Upper lobe of left lung (tissue), 6 donors: Measurements from ENCODE around the gene DNASE1L3. TPM values are rescaled to one million over a fixed set of nuclear protein-coding genes. Genes with fewer than 3 reads are reported as not detected.

Experiments
- ATAC-seq, 2 donors: fragments of 200-7000 bp; cut with Tn5 transposase; one replicate each; pipeline ENCODE4 v1.9.1; 2022; ENCODE audit warnings: mild to moderate bottlenecking in 2 of 2, moderate library complexity in 2 of 2; ENCODE audit not compliant: low FRiP score in 2 of 2
- DNase-seq, 2 donors: peaks; one replicate each; pipeline ENCODE4 v3.0.0-alpha.2; 2019 to 2020
- H3K27ac ChIP-seq, 4 donors: fragments of 200-600 bp; sonication (generic); one replicate each; pipeline ENCODE4 v1.5.1; 2016 to 2019
- H3K27me3 ChIP-seq, 4 donors: fragments of 200-600 bp; sonication (generic); one replicate each; pipeline ENCODE4 v1.5.1; 2017 to 2019
- H3K36me3 ChIP-seq, 4 donors: fragments of 200-600 bp; sonication (generic); one replicate each; pipeline ENCODE4 v1.5.1; 2016 to 2019
- H3K4me1 ChIP-seq, 4 donors: fragments of 200-600 bp; sonication (generic); one replicate each; pipeline ENCODE4 v1.5.1; 2018 to 2019
- H3K4me3 ChIP-seq, 4 donors: fragments of 200-600 bp; sonication (generic); one replicate each; pipeline ENCODE4 v1.5.1; 2017 to 2019; ENCODE audit warnings: mild to moderate bottlenecking in 2 of 4, moderate library complexity in 1 of 4
- H3K9me3 ChIP-seq, 4 donors: fragments of 200-600 bp; sonication (generic); one replicate each; pipeline ENCODE4 v1.5.1; 2018 to 2019
- CTCF ChIP-seq, 6 experiments: fragments of 450-650 bp in 4 of 6; fragments of 200-600 bp in 2 of 6; sonication (generic) in 2 of 6; IDR thresholded peaks; one replicate each; pipeline ENCODE4 v1.5.1; 2016 to 2019; ENCODE audit warnings: antibody characterized with exemption in 6 of 6
- EP300 ChIP-seq, 4 donors: sonication (generic); formaldehyde crosslinking; IDR thresholded peaks; one replicate each; pipeline ENCODE4 v1.5.1; 2017; ENCODE audit warnings: antibody characterized with exemption in 4 of 4, control low read depth in 2 of 4
- POLR2A ChIP-seq, 4 donors: fragments of 450-650 bp; IDR thresholded peaks; one replicate each; pipeline ENCODE4 v1.5.1; 2016 to 2017; ENCODE audit warnings: antibody characterized with exemption in 4 of 4, mild to moderate bottlenecking in 2 of 4
- POLR2AphosphoS5 ChIP-seq, 2 donors: sonication (generic); formaldehyde crosslinking; IDR thresholded peaks; one replicate each; pipeline ENCODE4 v1.5.1; 2017; ENCODE audit warnings: antibody characterized with exemption in 2 of 2
- WGBS, 2 donors: methylation state at CpG; one replicate each; pipeline ENCODE4 v1.1.5; 2017 to 2018; 5-methylcytosine and 5-hydroxymethylcytosine counted together
- total RNA-seq, 6 donors: library from RNA; depleted of rRNA in 4 of 6; stranded (reverse); fragments of >200 nt in 4 of 6; gene quantifications; one replicate each; pipeline versions ENCODE4 v1.1.0 to v1.2.1, GENCODE V29; 2016 to 2021
- donor health status: DM: no; HTN: no; CAD: no; lungs with moderate emphysema.
- donor health status: DM: no; HTN: yes; CAD: no; lungs with severe emphysema.

DNASE1L3 gene
- total RNA-seq, 6 donors from 2014 or later, result 0.59 to 35.6 (median 3.3) TPM; not detected in 1

- WGBS, 2 donors, result 31 to 69% methylated on average over 7 to 10 of the region's 10 CpGs
- ATAC-seq, result no peak
These were observed 21.8 kb downstream of the DNASE1L3 start for GRCh38 chr3:58188921-58189451.

GRCh38 chr3:58188173-58188564 is 22.6 kb downstream of the DNASE1L3 start:
- TF ChIP-seq EP300 (IDR thresholded peaks at IDR 0.05) (no peak), CTCF (IDR thresholded peaks at IDR 0.05) (no peak), POLR2AphosphoS5 (IDR thresholded peaks at IDR 0.05) (no peak), POLR2A (IDR thresholded peaks at IDR 0.05) (no peak)
- Histone ChIP-seq H3K27me3 (no peaks in the 10 kb centered on the region), H3K4me3 (no peak overlapping the region), H3K27ac (peak overlapping the region in 3 of 4 donors; percentile 22 to 62 (median 62)), H3K4me1 (peaks cover 4 to 14% (median 6%) of the 10 kb centered on the region in 4 donors), H3K36me3 (no peaks in the 10 kb centered on the region), H3K9me3 (no peaks in the 10 kb centered on the region)
- ATAC-seq (no peak), DNase-seq (no peak)
- 73 to 78% methylated on average over 6 of the region's 6 CpGs for WGBS, 2 donors

More at GRCh38 chr3:58188921-58189451, 21.8 kb downstream of the DNASE1L3 start:
- H3K4me3 ChIP-seq, result no peak overlapping the region
- peak overlapping the region in 3 of 4 donors; percentile 22 to 62 (median 62) for H3K27ac ChIP-seq
- no peaks in the 10 kb centered on the region for H3K36me3 ChIP-seq
- peaks cover 4 to 14% (median 6%) of the 10 kb centered on the region in 4 donors for H3K4me1 ChIP-seq
- DNase-seq, result no peak
- H3K9me3 ChIP-seq, result no peaks in the 10 kb centered on the region
- TF ChIP-seq POLR2AphosphoS5 (IDR thresholded peaks at IDR 0.05) (peak; percentile 26 to 42), CTCF (IDR thresholded peaks at IDR 0.05) (no peak)
- H3K27me3 ChIP-seq, result no peaks in the 10 kb centered on the region

DNA sequence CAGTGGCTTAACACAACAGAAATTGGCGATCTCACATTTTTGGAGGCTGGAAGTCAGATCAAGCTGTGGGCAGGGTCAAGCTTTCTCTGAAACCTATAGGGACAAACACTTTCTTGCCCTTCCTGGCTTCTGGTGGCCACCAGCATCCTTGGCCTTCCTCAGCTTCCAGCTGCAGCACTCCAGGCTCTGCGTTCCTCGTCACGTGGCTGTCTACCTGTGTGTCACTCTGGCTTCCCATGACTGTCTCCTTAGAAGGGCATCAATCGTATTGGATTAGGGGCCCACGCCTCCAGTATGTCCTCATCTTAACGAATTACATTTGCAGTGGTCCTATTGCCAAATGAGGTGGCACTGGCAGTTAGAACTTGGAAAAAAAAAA is 25.8 kb downstream of the DNASE1L3 start:
- H3K36me3 ChIP-seq, result no peaks in the 10 kb centered on the region
- peaks cover 4 to 14% (median 6%) of the 10 kb centered on the region in 4 donors for H3K4me1 ChIP-seq
- no peak for ATAC-seq
- TF ChIP-seq CTCF (IDR thresholded peaks at IDR 0.05) (no peak), POLR2AphosphoS5 (IDR thresholded peaks at IDR 0.05) (no peak), POLR2A (IDR thresholded peaks at IDR 0.05) (no peak), EP300 (IDR thresholded peaks at IDR 0.05) (no peak)
- no peak for DNase-seq
- no peaks in the 10 kb centered on the region for H3K27me3 ChIP-seq
- H3K9me3 ChIP-seq, result no peaks in the 10 kb centered on the region
- no peak overlapping the region for H3K4me3 ChIP-seq
- 90 to 93% methylated on average over 7 of the region's 7 CpGs for WGBS, 2 donors
- no peak overlapping the region for H3K27ac ChIP-seq

- DNase-seq, result no peak
- H3K4me3 ChIP-seq, result no peak overlapping the region
- H3K27ac ChIP-seq, result no peak overlapping the region
- H3K9me3 ChIP-seq, result no peaks in the 10 kb centered on the region
- TF ChIP-seq POLR2AphosphoS5 (IDR thresholded peaks at IDR 0.05) (no peak), POLR2A (IDR thresholded peaks at IDR 0.05) (no peak), CTCF (IDR thresholded peaks at IDR 0.05) (no peak)
- H3K36me3 ChIP-seq, result no peaks in the 10 kb centered on the region
- no peaks in the 10 kb centered on the region for H3K27me3 ChIP-seq
- peaks cover 2 to 14% (median 6%) of the 10 kb centered on the region in 4 donors for H3K4me1 ChIP-seq
- WGBS, 2 donors, result 96% methylated on average over 11 of the region's 11 CpGs
- ATAC-seq, result no peak
These were observed 26.3 kb downstream of the DNASE1L3 start for GRCh38 chr3:58184309-58184981.

DNA sequence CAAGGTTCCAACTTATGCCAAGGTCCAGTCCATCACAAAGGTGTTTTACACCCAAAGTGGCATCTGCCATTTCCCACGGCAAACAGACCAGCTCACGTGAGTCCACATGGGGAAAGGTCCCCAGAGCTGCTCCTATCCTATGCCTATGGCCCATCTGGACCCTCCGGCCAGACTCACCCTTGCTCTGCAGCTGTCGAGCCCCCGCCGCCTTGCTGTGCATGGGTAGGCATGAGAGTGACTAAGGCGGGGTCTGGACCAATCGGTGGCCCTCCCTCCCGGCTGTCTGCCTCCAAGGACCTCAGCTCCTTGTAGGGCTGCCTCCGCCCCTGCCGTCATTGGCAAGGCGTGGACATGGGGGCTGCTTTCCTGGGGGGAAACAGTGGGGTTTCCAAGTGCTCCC is 26.9 kb downstream of the DNASE1L3 start:
- 81% methylated on average over 10 of the region's 12 CpGs; no CpG with 5 or more reads in 1 of the 2 donors for WGBS, 2 donors
- ATAC-seq (no peak), DNase-seq (peak in 1 of 2 donors; percentile 38)
- no peaks in the 10 kb centered on the region for H3K27me3 ChIP-seq
- no peak for TF ChIP-seq CTCF (IDR thresholded peaks at IDR 0.05)
- TF ChIP-seq EP300 (IDR thresholded peaks at IDR 0.05), result no peak
- TF ChIP-seq POLR2A (IDR thresholded peaks at IDR 0.05), result no peak
- no peak for TF ChIP-seq POLR2AphosphoS5 (IDR thresholded peaks at IDR 0.05)
- no peak overlapping the region for H3K27ac ChIP-seq
- H3K36me3 ChIP-seq, result no peaks in the 10 kb centered on the region
- peaks cover under 1 to 10% (median 3%) of the 10 kb centered on the region in 4 donors for H3K4me1 ChIP-seq
- no peak overlapping the region for H3K4me3 ChIP-seq
- no peaks in the 10 kb centered on the region for H3K9me3 ChIP-seq
